CD4-positive, alpha-beta T cell treated with Interleukin-17A for 4 hours (primary cell): ENCODE data around the gene TMEM30A.

Experiments
- DNase-seq: peaks from one replicate; pipeline ENCODE4 v3.0.0-alpha.2; 2020; ENCODE audit warnings: mixed read lengths

The TMEM30A gene

DNA sequence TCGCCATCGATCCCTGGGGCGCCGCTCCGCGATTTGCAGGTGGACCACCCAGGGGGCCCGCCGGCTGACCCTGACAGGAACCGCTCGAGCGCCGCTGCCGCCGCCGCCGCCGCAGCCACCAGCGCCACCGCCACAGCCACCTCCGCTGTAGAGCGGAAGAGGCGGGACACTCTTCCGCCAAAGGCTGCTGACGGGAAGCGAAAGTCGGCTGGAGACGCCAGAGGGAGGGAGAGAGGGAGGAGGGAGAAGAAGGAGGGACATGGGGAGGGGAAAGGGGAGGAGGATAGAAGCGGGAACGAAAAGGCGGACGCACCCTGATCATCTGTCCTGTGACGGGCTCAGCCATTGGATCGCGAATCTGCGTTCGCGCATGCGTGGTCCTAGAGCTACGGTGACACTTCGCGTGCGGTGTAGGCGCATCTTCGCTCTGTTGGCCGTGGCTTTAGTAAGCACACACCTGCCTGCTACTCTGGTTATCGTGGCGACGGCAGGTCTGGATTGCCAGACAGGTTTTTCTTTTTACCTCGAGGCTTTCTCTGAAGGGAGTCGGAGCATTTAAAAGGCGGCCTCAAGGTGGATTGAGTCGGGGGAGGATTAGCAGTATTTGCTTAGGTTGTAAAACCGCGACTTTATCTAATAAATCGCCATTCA is at the start of gene TMEM30A:
TSS of gene TMEM30A (minus strand) at position 161 of the 651 bp plus-strand sequence. CDS start at position 7, 154 bp downstream.
- peak; percentile 97 for DNase-seq

DNA sequence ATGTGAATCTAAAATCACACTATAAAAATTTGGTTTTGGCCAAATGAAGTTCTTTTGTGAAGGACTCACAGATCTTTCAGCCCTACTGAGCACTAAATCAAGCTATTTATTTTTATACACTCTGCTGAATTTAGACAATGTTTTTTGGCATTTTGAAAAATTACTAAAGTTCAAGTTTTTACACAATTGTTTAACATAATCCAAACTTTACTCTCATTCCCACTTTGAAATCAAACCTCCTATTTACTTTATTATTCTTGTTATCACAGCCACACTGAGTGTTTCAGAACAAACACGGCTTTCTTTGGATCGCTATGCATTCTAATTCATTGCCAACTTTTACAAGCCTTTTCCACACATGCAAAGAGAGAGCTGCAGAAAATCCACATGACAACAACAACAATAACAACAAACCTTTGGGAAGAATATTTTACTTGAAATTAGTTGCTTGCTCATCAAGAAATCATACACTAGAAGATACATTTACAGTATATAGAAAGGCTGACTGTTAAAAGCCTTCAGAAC is 49.1 kb upstream of the TMEM30A start:
- DNase-seq, result no peak

DNA sequence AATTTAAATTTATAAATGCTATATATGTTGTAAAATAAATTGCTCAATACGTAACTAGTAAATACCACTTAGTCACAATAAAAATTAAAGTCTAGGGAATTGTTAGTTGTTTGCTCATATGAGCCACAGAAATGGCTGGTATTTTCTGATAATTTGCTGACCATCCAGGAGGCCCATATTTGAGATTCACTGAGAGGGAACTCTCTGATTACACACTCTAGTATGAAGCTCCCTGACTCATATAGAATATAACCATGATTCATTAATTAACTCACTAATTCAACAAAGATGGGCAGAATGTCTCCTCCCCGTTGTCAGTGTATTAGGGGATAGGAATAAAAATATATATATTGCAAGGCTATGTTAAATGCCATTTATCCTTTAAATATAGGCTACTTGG is 46.6 kb upstream of the TMEM30A start:
- DNase-seq, result no peak

DNA sequence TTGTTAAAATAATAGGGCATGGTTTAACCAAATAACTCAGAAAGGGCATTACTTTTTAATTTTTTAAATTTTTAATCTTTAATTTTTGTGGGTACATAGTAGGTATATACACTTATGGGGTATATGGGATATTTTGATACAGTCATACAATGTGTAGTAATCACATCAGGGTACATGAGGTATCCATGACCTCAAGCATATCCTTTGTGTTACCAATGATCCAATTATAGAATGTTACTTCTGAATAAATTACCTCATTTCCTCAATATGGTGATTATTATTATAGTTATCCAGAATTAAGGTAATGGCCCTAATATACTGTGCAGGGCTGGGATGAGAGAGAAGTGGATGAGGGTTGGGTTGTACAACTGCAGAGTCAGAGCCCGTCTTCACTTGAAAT is 45.1 kb upstream of the TMEM30A start:
- no peak for DNase-seq

DNA sequence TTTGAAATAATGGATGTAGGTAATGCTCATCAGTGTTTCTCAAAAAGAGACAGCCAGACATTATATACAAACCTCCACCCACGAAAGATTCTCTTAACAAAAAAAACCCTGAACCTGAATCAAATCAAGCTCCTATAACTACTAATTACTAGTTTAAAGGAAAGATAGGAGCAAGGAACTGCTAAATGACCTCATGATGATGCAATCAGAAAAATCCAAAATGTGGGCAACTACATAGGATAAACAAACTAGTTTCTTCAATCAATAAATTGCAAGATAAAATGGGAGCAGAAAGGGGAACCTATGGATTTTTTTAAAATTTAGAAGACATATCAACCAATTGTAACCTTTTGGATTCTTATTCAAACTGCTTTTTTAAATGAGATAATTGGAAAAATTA is 43.2 kb upstream of the TMEM30A start:
- DNase-seq, result no peak

DNA sequence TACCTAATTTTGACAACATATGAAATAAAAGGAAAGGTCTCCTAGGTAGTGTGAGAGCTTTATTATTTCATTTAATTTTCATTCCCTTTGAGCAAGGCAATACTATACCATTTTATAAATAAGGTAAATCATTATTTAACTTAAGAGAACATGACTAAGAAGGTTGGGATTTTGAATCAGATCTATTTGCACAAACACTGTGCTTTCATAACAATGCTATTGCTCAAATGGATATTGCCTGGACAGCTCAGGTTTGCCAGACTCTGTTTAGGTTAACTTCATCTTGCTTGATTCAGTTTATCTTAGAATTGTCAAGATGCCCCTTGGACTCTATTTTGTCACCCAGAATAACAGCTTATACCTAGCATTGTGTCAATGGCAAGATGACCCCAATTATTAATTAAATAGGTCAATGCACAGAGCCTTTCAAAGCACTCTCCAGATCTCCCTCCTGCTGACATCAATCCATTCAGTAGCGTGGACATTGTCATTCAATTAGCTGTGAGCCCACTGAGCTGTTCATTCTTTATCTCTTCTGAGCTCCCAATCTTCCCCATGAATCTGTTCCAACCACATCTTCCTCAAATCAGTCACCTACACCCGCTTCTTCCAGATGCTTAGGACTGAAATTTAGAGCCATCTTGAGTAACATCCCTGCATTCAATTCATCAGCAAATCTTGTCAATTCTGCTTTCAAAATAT is 42.1 kb upstream of the TMEM30A start:
- DNase-seq, result no peak

DNA sequence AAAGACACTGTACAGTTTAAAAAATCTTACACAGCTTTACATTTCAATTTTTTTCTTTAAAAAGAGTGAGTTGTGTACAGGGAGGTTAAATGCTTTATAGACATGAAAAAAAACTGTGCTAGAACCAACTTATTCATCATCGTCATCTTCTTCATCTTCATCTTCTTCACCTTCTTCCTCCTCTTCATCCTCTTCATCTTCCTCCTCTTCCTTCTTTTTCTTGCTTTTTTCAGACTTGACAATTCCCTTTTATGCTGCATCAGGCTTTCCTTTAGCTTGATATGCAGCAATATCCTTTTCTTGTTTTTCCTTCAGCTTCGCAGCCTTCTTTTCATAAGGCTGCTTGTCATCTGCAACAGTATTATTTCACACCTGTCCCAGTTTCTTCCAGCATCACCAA is 34.3 kb upstream of the TMEM30A start:
- no peak for DNase-seq

DNA sequence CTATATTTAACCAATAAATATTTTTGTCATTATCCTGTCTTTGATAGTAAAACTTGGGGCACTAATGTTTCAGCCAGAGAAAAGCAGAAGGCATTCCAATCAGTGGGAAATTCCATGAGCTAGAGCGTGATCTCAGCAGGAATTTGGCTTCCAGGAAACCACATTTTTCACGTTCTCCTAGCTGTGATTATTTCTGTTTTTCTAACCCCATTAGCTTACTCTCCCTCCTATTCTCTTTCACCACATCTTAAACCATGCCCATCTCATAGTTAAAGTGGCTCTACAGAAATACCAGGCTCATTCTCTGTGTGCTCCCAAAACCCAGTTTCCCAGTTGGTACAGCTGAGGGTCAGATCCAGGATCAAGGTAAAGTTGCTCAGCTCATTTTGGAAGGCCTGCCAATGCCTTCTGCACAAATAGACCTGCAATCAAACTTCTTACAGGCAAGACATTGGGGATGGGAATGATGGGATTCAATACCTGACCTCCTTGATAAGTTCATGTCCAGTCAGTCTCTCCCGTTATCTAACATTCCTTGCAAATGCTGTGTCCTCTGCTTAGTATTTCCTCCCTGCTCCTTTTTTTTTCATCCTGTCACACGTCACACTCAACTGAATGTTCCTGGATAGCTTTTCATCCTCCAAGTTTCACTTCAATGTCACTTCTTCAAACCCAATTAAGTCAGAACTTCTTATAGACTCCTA is 33.1 kb upstream of the TMEM30A start:
- no peak for DNase-seq

DNA sequence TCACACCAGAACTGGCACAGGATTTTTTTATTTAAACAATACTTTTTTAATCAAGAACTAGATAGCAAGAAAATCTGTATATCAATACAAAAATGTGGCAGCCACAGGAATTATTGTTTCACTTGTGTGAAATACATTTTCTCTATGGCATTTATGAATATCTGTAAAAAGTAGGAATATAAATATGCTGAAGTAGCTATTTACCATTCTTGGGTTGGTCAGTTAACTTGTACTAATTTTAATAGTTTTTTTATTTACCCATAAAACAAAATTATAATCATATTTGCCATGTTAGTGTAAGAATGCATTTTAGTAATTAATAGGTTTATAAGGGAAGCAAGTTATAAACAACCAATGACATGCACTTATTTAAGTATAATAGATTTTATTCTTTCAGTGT is 31.4 kb upstream of the TMEM30A start:
- no peak for DNase-seq

DNA sequence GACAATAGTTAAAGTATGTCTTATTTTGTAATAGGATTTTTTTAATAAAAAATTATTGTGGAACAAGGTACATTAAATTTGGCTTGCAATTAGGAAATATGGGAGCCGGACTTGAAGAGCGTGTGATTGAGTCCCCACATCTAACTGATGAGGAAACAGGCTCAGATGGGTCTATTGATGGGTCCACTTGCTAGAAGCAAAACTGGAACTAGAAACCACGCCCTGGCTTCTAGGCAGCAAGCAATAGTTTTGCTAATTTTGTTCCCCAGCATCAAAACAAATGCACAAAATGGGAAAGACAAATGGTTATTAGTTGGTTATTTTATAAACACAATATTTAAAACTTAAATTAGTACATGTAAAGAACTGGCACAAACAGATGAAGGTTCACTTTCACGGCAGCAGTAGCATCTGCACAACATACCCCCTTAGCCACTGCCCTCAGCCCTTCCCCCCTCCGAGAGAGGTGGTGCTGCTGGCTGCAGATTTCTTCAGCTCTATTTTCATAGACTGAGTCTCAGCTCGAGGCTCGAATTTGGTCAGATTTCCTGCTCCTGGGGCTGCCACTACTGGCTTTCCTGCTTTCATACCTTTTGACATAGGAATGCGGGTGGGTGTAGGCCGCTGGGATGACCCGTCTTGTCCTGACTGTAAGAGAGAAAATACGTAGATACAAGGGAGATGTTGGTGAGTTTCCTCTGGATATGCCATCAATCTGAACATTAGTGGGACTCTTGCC is 23.8 kb upstream of the TMEM30A start:
- no peak for DNase-seq

DNA sequence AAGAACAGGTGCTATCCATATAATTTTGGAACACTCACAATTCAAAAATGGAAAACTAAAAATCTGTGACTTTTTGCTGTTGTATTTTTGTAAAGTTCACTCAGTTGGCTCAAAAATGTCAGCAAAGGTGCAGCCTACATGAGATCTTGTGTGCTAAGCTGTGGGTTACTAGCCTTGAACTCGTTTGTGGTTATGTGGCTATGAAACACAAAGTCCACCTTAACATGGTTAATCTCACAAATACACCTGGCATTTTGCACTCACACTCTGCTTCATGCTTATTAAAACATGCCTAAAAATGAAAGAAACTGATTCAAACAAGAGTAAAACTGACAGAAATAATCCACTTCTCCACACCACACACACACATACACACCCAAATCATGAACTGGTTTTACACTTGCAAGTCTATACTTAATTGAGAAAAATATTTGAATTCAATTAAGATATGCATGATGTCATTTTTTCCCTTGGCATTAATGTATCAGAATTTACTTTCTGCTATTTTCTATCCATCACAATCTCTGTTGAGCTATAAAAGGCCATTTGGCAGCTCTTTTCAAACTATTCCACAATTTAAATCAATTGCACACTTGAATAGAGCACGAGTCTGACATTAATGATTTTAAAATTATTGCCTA is 22.9 kb upstream of the TMEM30A start:
- no peak for DNase-seq

DNA sequence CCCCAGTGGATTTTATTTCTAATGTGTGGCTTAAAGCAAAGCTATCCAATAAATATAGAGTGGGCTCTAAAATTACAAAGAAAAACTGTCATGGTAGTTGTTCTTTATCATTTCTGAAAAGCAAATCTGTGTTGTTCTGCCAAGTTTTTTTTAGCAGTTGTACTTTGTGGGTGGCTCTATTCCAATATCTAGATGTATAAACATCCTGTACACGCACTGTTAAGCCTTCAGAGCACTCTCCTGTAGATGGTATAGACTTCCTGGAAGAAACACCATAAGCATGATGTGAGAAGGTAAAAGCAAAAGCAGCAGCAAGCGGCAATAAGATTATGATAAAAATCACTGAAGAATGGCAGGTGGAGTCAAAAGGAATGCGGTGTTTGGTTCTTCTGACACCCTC is 21.5 kb upstream of the TMEM30A start:
- DNase-seq, result no peak

DNA sequence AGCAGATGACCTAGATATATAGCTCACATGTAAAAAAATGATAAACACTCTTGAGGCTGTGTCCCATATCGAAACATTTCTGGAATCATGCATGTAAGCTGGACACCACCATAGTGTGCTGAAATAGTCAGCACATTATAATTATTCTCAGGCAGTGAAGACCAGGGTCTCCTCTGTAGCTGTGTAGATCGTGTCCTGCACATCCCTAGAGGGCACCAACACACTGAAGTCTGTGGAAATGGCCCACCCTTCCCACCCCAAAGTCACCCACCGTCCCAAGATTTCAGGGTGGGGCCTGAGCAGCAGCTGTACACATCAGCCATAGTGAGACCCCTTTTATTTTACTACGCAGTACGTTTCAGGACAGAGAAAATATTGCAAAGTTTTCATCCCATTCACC is 21.0 kb upstream of the TMEM30A start:
- DNase-seq, result no peak

DNA sequence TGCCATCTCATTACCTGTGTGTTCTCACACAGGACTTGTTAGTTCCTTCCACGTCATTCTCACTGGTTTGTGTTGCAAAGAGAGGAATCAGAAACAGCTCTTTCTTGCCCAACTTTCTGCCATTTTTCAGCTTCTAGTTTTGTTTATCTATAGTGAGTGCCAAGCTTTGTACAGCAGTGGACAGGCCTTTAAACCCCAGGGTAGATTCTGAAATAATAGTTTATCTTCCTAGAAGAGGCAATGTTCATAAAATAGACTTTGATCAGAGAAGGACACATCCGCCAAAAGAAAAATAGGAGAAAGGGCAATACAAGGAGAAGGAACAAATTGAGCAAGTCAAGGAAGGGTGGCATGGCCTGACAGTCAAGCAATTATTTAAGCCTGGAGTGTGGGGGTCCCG is 17.7 kb upstream of the TMEM30A start:
- DNase-seq, result no peak

DNA sequence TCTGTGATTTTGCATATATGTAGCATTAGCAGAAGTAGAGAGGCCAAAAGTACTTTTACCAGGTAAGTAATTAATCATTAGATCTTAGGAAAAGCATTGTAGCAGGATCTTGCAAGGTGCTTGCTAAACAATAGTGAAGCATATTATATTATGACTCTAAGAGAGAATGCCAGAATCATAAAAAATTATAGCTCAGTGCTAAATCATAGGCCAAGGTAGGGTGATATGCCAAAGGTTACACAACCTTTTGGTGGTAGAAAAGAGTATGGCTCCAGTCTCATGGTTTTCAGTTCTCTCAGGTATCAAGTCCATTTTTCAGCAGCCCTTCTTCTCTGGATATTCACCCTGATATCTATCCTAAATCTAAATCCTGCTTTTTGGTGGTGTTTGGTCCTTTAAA is 16.9 kb upstream of the TMEM30A start:
- no peak for DNase-seq

DNA sequence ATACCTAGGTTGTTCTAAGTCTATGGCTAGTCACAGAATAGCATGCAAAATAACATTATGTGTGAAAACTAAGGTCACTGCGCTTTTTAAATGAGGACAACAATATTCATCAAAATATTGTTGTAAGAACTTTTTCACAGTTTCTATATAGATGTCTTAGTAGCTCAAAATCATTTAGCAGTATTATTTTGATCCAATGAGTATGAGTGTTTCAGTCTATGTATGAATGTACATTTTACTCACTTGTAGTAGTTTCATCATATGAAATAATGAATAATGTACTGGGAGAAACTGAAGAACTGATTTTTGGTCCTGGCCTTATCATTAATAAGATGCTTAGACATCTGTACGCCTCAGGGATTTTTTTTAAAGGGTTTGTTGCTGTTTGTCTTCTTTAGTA is 16.5 kb upstream of the TMEM30A start:
- DNase-seq, result no peak

DNA sequence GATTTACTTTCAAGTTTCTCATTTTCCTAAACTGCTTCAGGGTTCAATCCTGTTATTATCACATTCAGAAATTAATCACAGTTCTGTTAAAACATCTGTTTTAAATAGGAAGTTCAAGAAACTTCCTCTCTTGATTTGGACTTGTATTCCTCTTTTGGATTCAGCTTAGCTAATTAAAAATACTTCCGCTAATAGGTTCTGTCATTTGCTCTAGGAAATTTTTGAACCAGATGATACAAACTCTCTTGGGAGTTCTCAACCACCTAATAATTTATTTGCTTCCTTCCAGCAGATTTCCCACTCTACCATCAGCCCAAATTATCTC is 15.9 kb upstream of the TMEM30A start:
- no peak for DNase-seq

DNA sequence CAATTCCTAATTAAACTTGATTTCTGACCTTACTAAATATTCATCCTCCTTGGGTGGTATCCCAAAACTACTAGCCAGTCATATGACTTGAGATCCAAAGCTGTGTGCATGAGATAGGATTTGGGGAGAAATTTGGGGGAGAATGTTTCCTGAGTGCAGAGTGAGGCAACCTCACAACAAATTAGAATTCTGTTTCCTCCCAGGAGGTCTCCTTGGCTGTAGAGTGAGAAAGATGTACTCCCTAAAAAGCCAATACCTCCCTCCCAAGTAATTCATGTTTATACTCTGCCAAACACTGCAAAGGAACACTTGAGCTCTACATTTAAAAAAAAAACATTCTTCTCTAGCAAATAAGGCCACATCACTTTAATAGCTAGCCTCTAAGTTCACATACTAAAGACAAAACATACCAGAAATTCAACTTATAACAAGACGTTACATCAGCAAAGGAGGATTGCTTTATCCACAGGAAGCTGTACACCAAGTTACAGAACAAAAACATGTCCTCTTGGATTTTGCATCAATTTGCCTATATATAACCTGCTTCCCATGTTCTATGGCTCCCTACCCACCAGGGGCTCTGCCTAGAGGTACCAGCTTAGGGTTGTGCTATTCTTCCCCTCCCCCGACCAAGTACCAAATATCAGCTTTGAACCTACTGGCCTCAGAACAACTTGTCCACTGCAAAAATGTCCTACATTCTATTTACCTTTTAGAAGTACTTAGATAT is 15.4 kb upstream of the TMEM30A start:
- no peak for DNase-seq

DNA sequence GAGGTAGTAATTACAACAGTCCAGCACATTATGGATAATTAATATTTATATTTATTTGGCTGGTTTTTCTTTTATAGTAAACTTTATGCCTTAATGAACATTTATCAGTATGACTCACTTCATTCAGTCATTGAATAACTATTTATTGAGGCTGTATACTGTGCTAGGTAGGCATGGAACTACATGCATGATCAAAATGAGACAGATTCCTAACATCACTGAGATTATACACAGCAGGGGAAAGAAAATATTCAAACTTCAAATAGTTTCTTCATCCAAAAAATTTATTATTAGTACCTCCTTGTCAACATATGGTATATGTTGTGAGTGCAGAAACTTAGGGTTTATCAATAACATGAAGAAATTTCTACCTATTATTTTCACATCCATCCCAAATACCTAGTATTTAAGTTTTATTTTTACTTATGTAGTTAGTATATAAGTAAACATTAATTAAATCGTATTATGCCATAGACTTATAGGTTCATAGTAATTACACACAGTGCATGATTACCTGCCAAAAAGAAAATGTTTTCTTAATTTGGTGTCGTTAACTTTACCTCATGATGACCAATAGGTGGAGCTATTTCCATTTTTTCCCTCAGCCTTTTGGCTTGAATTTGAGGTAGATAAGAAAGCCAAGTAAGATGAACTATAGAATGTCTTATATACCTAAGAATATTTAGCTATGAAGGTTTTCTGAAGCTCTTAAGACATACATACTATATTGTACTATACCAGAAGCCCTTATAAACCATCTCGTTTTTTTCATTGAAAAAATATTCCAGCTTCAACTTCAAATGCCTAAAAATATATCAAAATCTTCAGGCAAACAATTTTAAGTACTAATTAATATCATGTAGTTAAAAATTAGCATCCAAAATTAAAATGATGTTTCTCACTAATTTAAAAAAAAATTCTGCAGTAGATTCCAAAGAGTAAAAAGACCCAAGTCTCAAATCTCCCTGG is 12.5 kb upstream of the TMEM30A start:
- DNase-seq, result no peak

DNA sequence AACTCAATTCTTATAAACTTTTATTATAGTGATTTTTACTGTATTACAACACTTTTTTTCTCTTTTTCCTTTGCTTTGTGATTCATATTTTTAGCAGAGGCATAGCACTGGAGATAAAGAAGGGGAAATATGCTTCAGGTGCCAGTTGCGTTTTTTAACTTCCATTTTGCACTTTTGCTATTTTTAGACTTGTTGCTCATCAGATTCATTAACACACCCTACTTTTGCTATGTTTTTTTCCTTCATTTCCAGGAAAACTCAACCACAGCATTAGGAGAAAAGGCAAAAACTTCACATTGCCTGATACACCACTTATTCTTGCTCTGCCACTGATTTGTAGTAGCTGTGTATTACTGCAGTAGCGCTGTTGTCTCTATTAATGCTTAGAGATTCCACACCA is 8.0 kb upstream of the TMEM30A start:
- no peak for DNase-seq

DNA sequence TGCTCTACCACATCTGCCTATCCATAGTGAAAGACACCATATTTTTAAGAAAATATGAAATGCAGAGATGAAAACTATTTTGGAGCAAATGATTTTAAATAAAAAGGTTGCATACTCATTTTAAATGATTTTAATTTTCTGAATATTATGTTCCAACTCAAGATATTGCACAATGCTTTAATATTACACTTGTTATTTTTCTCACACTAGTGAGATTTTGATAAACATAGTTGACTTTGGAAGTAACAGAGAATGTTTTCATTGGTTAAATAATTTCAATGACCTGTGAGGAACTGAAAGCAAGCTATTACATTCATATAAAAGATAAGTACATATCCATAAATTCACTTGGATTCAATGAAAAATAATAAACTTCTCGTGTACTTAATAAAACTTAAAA is 7.2 kb upstream of the TMEM30A start:
- DNase-seq, result no peak
